Measurements from ENCODE around the gene PRPF39. TPM values are rescaled to one million over a fixed set of nuclear protein-coding genes. Genes with fewer than 3 reads are reported as not detected.
"Not testable (repeated sequence)": the region's sequence is repeated elsewhere in the genome, so short reads cannot be mapped to it uniquely, and the experiment has no call there.

The PRPF39 gene
- total RNA-seq, 4 donors from 2014 or later = 11.9 to 22.7 (median 13.7) TPM

- intact Hi-C loops (cut with DNase I; ENCODE audit: low total_unique reads) (no loop called here), in situ Hi-C loops (cut with MboI; ENCODE audit: low sequenced_read_pairs in 4 of 4) (loop anchor here in 1 of 4 donors (25.0 kb wide), 1 partner anchor 178 kb away; the partner anchor contains the start of genes KLHL28 and TOGARAM1)
- Histone ChIP-seq H3K27me3 (no peaks in the 10 kb centered on the region), H3K36me3 (no peaks in the 10 kb centered on the region), H3K9me3 (no peaks in the 10 kb centered on the region), H3K27ac (no peak overlapping the region), H3K4me1 (peaks cover 23 to 25% of the 10 kb centered on the region in 2 donors), H3K4me3 (no peak overlapping the region)
- TF ChIP-seq POLR2A (IDR thresholded peaks at IDR 0.05) = no peak
- no peak for TF ChIP-seq CTCF (IDR thresholded peaks at IDR 0.05 in 4 of 5, conservative IDR thresholded peaks at IDR 0.05 in 1 of 5)
- ATAC-seq = no peak
- DNase-seq = no peak
Measured at GRCh38 chr14:45140661-45141187, 56.8 kb downstream of the PRPF39 start.

GRCh38 chr14:45142083-45142482 lies 58.2 kb downstream of the PRPF39 start:
- in situ Hi-C loops (cut with MboI; ENCODE audit: low sequenced_read_pairs in 4 of 4) = loop anchor here in 1 of 4 donors (25.0 kb wide), 1 partner anchor 180 kb away; the partner anchor contains the start of genes KLHL28 and TOGARAM1
- H3K4me1 ChIP-seq = peaks cover 13 to 16% of the 10 kb centered on the region in 2 donors
- H3K36me3 ChIP-seq; H3K9me3 ChIP-seq; ATAC-seq; H3K4me3 ChIP-seq; H3K27ac ChIP-seq; DNase-seq; H3K27me3 ChIP-seq; intact Hi-C loops (cut with DNase I; ENCODE audit: low total_unique reads): not testable (repeated sequence)

GRCh38 chr14:45144658-45145057 lies 60.7 kb downstream of the PRPF39 start:
- no peak overlapping the region for H3K27ac ChIP-seq
- in situ Hi-C loops (cut with MboI; ENCODE audit: low sequenced_read_pairs in 4 of 4) (loop anchor here in 1 of 4 donors (25.0 kb wide), 1 partner anchor 182 kb away; the partner anchor contains the start of genes KLHL28 and TOGARAM1), intact Hi-C loops (cut with DNase I; ENCODE audit: low total_unique reads) (no loop called here)
- H3K27me3 ChIP-seq = no peaks in the 10 kb centered on the region
- no peaks in the 10 kb centered on the region for H3K9me3 ChIP-seq
- no peak for TF ChIP-seq CTCF (IDR thresholded peaks at IDR 0.05 in 4 of 5, conservative IDR thresholded peaks at IDR 0.05 in 1 of 5)
- TF ChIP-seq POLR2A (IDR thresholded peaks at IDR 0.05) = no peak
- DNase-seq (no peak), ATAC-seq (no peak)
- H3K36me3 ChIP-seq = no peaks in the 10 kb centered on the region
- no peaks in the 10 kb centered on the region for H3K4me1 ChIP-seq
- no peak overlapping the region for H3K4me3 ChIP-seq

- ATAC-seq (no peak), DNase-seq (no peak)
- H3K27ac ChIP-seq = no peak overlapping the region
- no peaks in the 10 kb centered on the region for H3K36me3 ChIP-seq
- H3K27me3 ChIP-seq = no peaks in the 10 kb centered on the region
- intact Hi-C loops (cut with DNase I; ENCODE audit: low total_unique reads) = no loop called here
- TF ChIP-seq CTCF (IDR thresholded peaks at IDR 0.05 in 4 of 5, conservative IDR thresholded peaks at IDR 0.05 in 1 of 5) = no peak
- TF ChIP-seq POLR2A (IDR thresholded peaks at IDR 0.05) = no peak
- in situ Hi-C loops (cut with MboI; ENCODE audit: low sequenced_read_pairs in 4 of 4) = loop anchor here in 1 of 4 donors (25.0 kb wide), 1 partner anchor 183 kb away; the partner anchor contains the start of genes KLHL28 and TOGARAM1
- no peaks in the 10 kb centered on the region for H3K9me3 ChIP-seq
- H3K4me1 ChIP-seq = no peaks in the 10 kb centered on the region
- H3K4me3 ChIP-seq = no peak overlapping the region
Measured at GRCh38 chr14:45145214-45145613, 61.3 kb downstream of the PRPF39 start.

- Histone ChIP-seq H3K4me3 (no peak overlapping the region), H3K9me3 (no peaks in the 10 kb centered on the region), H3K27me3 (no peaks in the 10 kb centered on the region), H3K27ac (no peak overlapping the region), H3K4me1 (no peaks in the 10 kb centered on the region), H3K36me3 (no peaks in the 10 kb centered on the region)
- ATAC-seq = no peak
- in situ Hi-C loops (cut with MboI; ENCODE audit: low sequenced_read_pairs in 4 of 4) = loop anchor here in 1 of 4 donors (25.0 kb wide), 1 partner anchor 187 kb away; the partner anchor contains the start of genes KLHL28 and TOGARAM1
- TF ChIP-seq POLR2A (IDR thresholded peaks at IDR 0.05) = no peak
- no peak for TF ChIP-seq CTCF (IDR thresholded peaks at IDR 0.05 in 4 of 5, conservative IDR thresholded peaks at IDR 0.05 in 1 of 5)
- intact Hi-C loops (cut with DNase I; ENCODE audit: low total_unique reads) = no loop called here
- no peak for DNase-seq
Measured at GRCh38 chr14:45149602-45150001, 65.7 kb downstream of the PRPF39 start.

All from gastrocnemius medialis (tissue), 4 donors.